ENCODE results near the gene ATP8A2.

ATP8A2 gene

DNA sequence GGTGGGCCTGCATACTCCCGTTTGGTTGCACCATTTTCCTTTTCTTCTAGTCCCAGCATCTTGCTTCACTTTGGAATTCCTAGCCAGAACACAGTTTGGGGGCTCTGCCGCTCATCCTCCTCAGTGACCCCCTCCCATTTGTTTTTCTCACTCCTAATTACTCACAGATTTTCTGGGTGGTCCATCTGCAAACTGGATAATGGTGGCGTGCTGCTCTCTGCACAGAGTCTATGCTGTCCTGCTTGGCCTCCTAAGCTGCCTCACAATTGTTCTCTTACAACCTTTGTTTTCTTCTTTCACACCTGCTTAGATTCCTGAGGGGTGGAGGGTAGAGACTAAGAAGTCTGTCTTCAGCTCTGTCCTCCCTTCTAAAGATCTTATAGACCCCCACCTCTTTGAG is 599.3 kb downstream of the ATP8A2 start:
- no peaks in the 10 kb centered on the region for H3K9me3 Mint-ChIP-seq
- DNase-seq (no peak), ATAC-seq (peak; percentile 3)
- H3K27me3 Mint-ChIP-seq, result no peaks in the 10 kb centered on the region
- H3K4me1 Mint-ChIP-seq, result peaks cover 49% of the 10 kb centered on the region
- no peak overlapping the region for H3K4me3 Mint-ChIP-seq
- peak overlapping the region in 1 of 2 donors; percentile 51 for H3K27ac Mint-ChIP-seq

DNA sequence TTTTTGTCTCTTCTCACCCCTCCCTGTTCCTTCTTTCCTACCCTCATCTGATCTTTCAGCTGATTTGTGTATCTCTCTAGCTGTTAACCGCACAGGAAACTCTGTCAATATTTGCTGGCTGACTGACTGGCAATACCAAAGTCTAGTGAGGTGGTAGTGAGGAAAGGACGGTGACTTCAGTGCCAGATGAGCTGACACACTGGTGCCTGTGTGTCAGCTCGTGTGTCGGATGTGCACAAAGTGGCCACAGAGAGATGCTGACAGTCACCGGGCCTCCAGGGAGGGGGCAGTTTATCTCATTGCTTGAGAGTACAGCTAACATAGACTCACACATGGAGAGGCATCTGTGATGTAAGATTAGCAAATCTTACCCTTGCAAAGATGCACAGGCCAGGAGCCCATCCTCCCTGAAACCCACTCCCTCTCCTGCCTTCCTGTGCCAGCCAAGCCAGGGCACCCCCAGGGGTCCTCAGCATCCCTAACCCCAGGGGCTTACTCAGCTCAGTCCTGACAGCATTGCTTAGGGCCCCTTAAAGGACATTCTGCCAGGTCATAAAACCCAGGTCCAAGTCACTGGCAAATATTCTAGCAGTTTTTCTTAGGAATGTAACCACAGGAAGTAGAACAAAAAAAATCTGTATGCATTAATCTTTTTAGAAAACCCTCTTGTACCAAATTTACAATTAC is 599.8 kb downstream of the ATP8A2 start:
- Mint-ChIP-seq H3K4me1 (peaks cover 49% of the 10 kb centered on the region), H3K27me3 (no peaks in the 10 kb centered on the region), H3K4me3 (no peak overlapping the region), H3K27ac (no peak overlapping the region), H3K9me3 (no peaks in the 10 kb centered on the region)
- DNase-seq (peak; percentile 17 to 44), ATAC-seq (peak; percentile 90)

DNA sequence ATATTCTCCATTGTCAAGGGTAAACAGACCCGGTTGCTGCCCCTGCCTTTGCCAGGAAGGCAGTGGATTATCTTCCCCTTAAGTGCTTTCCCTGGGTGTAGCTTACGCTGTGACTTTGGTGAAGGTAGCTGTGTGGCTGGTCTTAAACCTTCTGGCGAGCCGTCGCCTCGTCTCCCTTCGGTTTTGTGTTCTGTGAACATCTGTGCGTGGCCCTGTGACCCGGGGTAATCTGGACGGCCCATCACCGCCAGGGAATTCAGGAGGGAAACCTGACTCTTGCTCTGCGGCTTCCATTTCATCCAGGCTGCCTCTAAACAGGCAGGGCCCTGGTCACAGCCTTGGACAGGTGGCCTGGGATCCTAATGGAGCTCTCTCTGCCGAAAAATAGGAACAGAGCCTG is 601.3 kb downstream of the ATP8A2 start:
- ATAC-seq (no peak), DNase-seq (no peak)
- H3K27ac Mint-ChIP-seq, result peak overlapping the region in 1 of 2 donors; percentile 7
- no peaks in the 10 kb centered on the region for H3K9me3 Mint-ChIP-seq
- no peaks in the 10 kb centered on the region for H3K27me3 Mint-ChIP-seq
- peaks cover 58% of the 10 kb centered on the region for H3K4me1 Mint-ChIP-seq
- peak overlapping the region; percentile 66 to 74 for H3K4me3 Mint-ChIP-seq

DNA sequence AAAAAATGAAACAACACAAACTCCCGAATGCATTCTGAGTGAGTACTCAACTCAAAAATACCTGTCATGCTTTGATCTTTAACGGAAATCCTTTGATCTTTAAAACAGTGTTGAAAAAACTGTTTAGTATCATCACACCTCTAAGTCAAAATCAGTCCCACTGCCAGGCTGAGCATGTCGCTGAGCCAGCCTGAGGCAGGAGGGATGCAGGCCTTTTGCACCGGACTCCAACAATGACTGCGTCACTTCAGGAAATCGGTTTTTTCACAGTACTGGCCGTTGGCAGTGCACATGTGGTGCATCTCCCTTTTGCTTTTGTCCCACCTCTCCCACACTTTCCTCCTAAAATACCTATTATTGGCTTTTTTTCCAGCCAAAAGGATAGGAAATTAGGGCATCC is 601.8 kb downstream of the ATP8A2 start:
- no peaks in the 10 kb centered on the region for H3K9me3 Mint-ChIP-seq
- H3K4me3 Mint-ChIP-seq, result peak overlapping the region; percentile 66 to 74
- peak overlapping the region in 1 of 2 donors; percentile 7 for H3K27ac Mint-ChIP-seq
- no peaks in the 10 kb centered on the region for H3K27me3 Mint-ChIP-seq
- H3K4me1 Mint-ChIP-seq, result peaks cover 58% of the 10 kb centered on the region
- peak in 1 of 2 donors; percentile 19 for DNase-seq
- ATAC-seq, result peak; percentile 48

DNA sequence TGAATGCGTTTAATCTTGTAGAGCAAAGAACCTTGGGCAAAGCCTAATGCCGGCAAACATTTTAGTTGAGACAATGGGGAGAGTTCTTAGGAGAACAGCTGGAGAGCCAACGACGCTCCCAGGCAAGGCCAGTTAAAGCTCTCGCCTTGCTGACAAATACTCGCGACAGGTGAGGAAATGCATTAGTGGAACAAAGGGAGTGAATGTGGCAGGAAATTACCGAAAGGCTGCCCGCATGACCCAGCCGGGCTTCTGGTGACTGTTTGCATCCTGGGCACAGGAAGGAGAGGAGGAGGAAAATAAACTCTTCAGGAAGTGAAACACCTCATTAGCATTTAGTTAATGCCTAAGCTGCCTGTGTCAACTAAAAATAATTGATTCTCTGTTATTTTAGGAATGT is 605.4 kb downstream of the ATP8A2 start:
- no peaks in the 10 kb centered on the region for H3K9me3 Mint-ChIP-seq
- H3K4me1 Mint-ChIP-seq, result peaks cover 44% of the 10 kb centered on the region
- H3K4me3 Mint-ChIP-seq, result peak overlapping the region; percentile 11 to 33
- no peaks in the 10 kb centered on the region for H3K27me3 Mint-ChIP-seq
- ATAC-seq, result no peak
- no peak for DNase-seq
- no peak overlapping the region for H3K27ac Mint-ChIP-seq

DNA sequence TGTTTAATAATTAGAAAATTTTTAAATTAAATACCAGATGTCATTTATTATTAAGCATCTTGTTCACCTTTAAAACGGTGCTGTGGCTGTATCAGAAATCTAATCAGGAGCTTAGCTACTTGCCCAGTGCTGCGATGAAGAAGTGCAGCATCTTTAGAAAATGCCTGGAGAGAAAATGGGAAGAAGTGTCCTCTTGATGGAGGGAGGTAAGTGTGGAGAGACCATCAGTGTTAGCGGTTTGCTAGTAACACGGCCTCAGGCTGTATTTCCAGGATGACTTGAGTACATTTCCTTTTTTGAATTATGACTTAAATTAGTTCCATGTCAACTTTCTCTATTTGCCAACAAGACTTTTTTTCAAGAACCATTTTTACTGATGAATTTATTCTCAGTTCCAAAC is 605.9 kb downstream of the ATP8A2 start:
- Mint-ChIP-seq H3K27ac (no peak overlapping the region), H3K27me3 (no peaks in the 10 kb centered on the region), H3K4me1 (peaks cover 39% of the 10 kb centered on the region), H3K9me3 (no peaks in the 10 kb centered on the region), H3K4me3 (no peak overlapping the region)
- ATAC-seq, result no peak
- DNase-seq, result no peak

DNA sequence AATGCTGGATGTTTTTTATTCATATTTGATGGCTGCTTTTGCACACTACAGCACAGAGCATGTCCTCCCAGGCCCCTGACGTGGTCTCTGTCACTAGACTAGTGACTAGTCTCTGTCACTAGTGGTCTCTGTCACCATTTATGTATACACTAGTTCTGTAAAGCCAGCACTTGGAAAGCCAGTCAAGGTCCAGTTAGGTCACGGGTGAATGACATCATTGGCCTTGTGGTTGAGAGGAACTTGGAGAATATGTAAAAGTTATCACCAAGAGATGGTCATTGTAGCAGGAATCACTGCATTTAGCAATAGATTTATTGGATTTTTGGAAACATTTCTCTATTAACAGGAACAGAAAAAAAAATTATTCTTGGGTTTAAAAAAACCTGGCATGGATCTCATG is 607.2 kb downstream of the ATP8A2 start:
- Mint-ChIP-seq H3K4me3 (no peak overlapping the region), H3K9me3 (no peaks in the 10 kb centered on the region), H3K4me1 (peaks cover 26% of the 10 kb centered on the region), H3K27me3 (no peaks in the 10 kb centered on the region), H3K27ac (no peak overlapping the region)
- ATAC-seq (no peak), DNase-seq (no peak)

DNA sequence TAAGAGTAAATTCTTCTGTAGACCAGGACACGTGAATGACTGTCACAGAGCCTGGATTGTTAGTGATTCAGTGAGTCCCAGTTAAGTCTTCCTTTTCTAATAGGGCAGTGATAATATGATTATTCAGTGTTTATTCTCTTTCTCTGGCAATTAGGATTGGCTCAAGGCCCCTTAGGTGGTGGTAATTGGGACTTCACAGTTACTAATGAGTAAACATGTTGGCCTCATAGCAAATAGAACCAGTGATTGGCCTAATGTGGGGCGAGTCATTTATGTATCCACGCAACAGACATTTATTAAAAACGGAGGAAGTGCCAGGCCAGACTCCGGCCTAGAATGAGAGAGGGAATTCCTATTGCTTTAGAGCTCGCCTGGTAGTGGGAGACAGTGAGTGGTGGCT is 607.6 kb downstream of the ATP8A2 start:
- H3K27ac Mint-ChIP-seq, result no peak overlapping the region
- no peak for ATAC-seq
- H3K4me1 Mint-ChIP-seq, result peaks cover 22% of the 10 kb centered on the region
- H3K4me3 Mint-ChIP-seq, result no peak overlapping the region
- H3K27me3 Mint-ChIP-seq, result no peaks in the 10 kb centered on the region
- no peaks in the 10 kb centered on the region for H3K9me3 Mint-ChIP-seq
- no peak for DNase-seq

DNA sequence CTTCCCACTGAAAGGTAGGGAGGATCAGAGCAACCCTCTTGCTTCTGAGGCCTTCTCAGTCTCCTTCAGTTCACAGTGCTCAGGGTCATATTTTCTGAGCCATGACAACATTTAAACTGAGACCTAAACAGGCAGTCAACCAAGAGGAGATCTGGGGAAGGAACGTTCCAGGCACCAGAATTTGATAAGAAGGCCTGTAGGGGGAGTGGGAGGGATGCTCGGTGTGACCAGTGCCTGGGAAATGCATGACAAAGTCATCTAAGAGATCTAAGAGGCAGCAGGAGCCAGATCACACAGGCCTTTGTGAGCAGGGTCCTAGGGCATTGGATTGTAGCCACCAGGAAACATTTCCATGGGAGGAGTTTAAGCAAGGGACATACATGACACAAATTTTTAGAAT is 608.5 kb downstream of the ATP8A2 start:
- no peak overlapping the region for H3K27ac Mint-ChIP-seq
- H3K9me3 Mint-ChIP-seq, result no peaks in the 10 kb centered on the region
- no peak for DNase-seq

DNA sequence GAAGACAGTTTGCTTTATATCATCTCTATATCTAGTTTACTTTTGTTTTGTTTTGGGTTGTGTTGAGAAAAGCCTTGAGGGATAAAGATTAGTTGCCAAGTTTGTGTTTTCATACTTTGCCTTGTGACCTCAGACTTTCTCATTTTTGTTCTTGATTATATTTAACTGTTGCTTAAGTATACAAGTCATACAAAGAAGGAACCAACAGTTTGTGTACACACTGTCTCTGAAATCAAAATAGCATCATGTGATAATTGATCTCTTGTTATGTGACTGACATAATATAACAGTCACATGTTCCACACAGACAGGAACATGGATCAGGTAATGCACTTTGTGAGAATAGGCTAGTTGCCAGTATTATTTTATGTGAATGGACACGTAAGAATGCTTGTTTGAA is 609.3 kb downstream of the ATP8A2 start:
- Mint-ChIP-seq H3K4me1 (peaks cover 13% of the 10 kb centered on the region), H3K27ac (no peak overlapping the region), H3K27me3 (no peaks in the 10 kb centered on the region), H3K4me3 (no peak overlapping the region), H3K9me3 (no peaks in the 10 kb centered on the region)
- DNase-seq, result no peak
- no peak for ATAC-seq

More for the DNA sequence above, 608.5 kb downstream of the ATP8A2 start:
- H3K4me1 Mint-ChIP-seq, result peaks cover 13% of the 10 kb centered on the region
- H3K27me3 Mint-ChIP-seq, result no peaks in the 10 kb centered on the region
- no peak overlapping the region for H3K4me3 Mint-ChIP-seq
- no peak for ATAC-seq

DNA sequence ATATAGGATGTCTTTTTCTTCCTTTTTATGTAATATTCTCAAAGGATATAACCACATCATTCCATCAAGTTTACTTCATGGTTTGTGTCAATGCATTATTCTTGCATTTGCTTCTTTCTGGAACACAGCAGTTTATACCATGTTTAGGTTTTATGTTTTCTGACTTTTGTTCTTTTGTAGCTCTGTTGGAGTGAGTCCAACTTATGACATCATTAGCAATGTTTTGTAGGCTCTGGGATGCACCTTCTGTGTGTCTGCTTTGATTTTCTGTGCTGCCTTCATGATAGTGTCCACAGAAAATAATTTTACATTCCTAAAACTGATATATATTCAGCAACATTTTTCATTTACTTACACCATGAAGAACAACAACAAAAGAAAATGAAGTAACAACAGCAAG is 611.1 kb downstream of the ATP8A2 start:
- H3K27ac Mint-ChIP-seq, result no peak overlapping the region
- H3K27me3 Mint-ChIP-seq, result no peaks in the 10 kb centered on the region
- ATAC-seq (no peak), DNase-seq (no peak)
- H3K9me3 Mint-ChIP-seq, result no peaks in the 10 kb centered on the region
- no peak overlapping the region for H3K4me3 Mint-ChIP-seq
- H3K4me1 Mint-ChIP-seq, result peaks cover 5% of the 10 kb centered on the region

DNA sequence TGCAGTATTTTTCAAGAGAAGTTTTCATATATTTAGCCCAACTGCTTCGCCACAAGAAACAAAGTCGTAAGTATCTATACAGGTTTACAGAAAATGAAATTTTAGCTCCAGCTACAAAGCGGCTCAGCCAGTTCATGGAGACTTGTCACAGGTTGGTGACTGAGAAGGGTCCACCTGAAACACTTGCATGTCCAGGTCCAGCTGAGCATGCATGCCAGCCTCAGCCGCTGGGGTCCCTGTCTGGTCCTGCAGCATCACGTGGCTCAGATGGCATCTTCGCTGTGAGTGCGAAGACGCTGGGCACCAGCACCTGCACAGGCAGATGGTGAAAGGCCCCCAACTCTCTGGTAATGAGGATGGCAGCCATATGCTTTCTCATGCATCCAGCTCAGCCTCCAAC is 616.2 kb downstream of the ATP8A2 start:
- H3K27ac Mint-ChIP-seq, result no peak overlapping the region
- peaks cover 11% of the 10 kb centered on the region for H3K4me1 Mint-ChIP-seq
- ATAC-seq (no peak), DNase-seq (no peak)
- no peaks in the 10 kb centered on the region for H3K27me3 Mint-ChIP-seq
- no peaks in the 10 kb centered on the region for H3K9me3 Mint-ChIP-seq
- no peak overlapping the region for H3K4me3 Mint-ChIP-seq

DNA sequence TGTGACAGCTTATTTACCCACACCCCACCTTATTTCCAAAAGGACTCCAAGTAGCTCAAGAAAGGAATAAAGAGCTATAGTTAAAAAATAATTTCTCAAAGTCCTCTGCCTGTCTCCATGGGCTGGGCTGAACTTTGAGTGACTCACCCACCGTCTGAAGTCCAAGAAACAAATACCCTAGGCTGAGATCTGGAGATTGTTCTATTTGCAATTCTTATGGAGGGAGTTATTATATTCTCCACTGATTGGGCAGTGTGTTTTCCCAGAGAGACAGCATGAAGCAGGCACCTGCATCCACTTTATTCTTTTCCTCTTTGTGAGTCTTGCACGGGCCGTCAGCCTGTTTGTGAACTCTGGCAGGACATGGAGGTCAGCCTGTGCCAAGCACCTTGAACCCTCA is 616.9 kb downstream of the ATP8A2 start:
- no peak overlapping the region for H3K27ac Mint-ChIP-seq

DNA sequence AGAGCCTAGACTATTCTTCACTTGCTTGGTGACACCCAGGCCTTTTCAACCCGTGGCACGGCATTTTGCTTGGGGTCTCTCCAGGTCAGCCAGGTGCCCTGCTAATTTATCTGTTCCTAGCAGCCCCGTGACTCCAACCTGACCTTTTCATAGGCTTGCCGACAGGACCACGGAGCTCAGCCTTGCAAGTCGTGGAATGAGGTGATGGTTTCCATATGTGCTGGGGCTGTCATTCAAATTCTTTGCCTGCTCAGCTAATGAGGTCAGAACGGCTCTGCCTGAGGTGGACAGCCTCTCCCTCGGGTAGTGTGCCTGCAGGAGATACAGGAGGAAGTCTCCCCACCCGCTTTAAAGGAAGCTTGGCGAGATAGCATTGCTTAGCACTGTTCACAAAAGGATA is 619.0 kb downstream of the ATP8A2 start:
- Mint-ChIP-seq H3K4me3 (no peak overlapping the region), H3K27me3 (no peaks in the 10 kb centered on the region), H3K4me1 (peaks cover 11% of the 10 kb centered on the region), H3K9me3 (peaks cover 9 to 11% of the 10 kb centered on the region in 2 donors), H3K27ac (no peak overlapping the region)
- ATAC-seq, result peak; percentile 40
- DNase-seq, result no peak

More for the DNA sequence above, 616.9 kb downstream of the ATP8A2 start:
- H3K4me1 Mint-ChIP-seq, result peaks cover 11% of the 10 kb centered on the region
- no peaks in the 10 kb centered on the region for H3K9me3 Mint-ChIP-seq
- ATAC-seq, result no peak
- DNase-seq, result no peak
- no peaks in the 10 kb centered on the region for H3K27me3 Mint-ChIP-seq
- H3K4me3 Mint-ChIP-seq, result no peak overlapping the region

DNA sequence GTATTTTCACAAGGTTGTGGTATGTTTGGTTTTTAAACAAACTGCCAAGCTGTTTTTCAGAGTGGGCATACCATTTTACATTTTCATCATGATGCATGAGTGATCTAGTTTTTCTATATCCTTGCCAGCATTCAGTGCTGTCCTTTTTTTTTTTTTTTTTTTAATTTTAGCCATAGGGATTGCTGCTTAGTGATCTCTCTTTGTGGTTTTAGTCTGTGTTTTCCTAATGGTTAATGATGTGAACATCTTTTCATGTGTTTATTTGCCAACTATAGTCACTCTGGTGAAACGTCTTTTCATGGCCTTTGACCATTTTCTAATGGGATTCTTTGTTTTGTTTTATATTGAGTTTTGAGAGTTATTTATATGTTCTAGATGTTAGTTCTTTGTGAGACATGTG is 620.3 kb downstream of the ATP8A2 start:
- Mint-ChIP-seq H3K4me3 (no peak overlapping the region), H3K27me3 (no peaks in the 10 kb centered on the region)
- DNase-seq, result no peak

DNA sequence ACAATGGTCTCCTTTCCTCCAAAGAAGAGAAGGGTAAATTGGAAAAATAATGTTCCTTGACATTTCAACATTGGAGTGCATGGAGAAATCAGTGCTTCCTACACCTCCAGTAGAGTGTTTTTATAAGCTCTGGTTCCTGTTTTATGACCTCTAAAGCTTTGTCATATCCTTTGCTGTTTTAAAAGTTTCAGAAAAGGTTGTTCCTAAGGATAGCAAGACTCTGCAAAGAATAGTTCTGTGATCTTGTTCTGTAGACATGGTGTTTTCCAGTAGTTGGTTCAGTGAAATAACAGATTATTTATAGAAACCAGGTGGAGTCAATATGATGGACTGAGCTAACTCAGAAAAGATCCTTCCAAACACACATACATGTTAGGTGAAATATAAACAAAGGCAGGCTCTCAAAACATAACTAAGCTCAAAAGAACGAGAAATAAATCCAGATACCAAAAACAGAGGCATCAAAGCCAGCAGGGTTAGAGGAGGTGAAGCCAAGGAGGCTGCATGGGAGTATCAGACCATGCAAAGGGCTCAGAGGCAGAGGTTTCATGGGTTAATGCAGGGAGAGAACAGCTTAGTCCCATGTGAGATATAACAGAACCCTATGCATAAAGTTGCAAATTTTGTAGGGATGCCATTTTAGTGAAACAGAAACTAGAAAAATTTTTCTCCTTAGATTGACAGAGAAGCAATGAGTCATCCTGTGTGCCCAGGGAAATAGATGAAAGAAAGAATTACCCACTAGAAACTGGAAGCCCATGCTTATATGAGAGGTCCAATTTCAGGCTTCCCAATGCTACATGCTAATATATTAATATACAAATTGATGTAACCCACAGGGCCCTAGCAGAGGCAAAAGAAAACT is 635.7 kb downstream of the ATP8A2 start:
- Mint-ChIP-seq H3K27me3 (no peaks in the 10 kb centered on the region), H3K4me1 (peaks cover 17% of the 10 kb centered on the region), H3K27ac (peak overlapping the region in 1 of 2 donors; percentile 15), H3K4me3 (no peak overlapping the region), H3K9me3 (peaks cover 9 to 12% of the 10 kb centered on the region in 2 donors)
- ATAC-seq (no peak), DNase-seq (no peak)

More for the DNA sequence above, 620.3 kb downstream of the ATP8A2 start:
- peaks cover 11% of the 10 kb centered on the region for H3K4me1 Mint-ChIP-seq
- no peak overlapping the region for H3K27ac Mint-ChIP-seq
- ATAC-seq, result no peak
- H3K9me3 Mint-ChIP-seq, result peaks cover 9 to 11% of the 10 kb centered on the region in 2 donors
